H9 (cell line): ENCODE data around the gene ARHGEF12. TPM values are rescaled to one million over a fixed set of nuclear protein-coding genes. Genes with fewer than 3 reads are reported as not detected.

ENCODE experiments used
- DNase-seq: peaks from one replicate; pipeline ENCODE4 v3.0.0-alpha.2; 2017
- H2AFZ ChIP-seq: one replicate; pipeline ENCODE4 v1.6.1; 2013; ENCODE audit warnings: mild to moderate bottlenecking, low read length, control low read depth, moderate library complexity
- H2AK5ac ChIP-seq: 2 replicates; pipeline ENCODE4 v1.6.1; 2013; ENCODE audit warnings: low read length, control low read depth, mixed read lengths; ENCODE audit not compliant: insufficient read length
- H2BK120ac ChIP-seq: one replicate; pipeline ENCODE4 v1.6.1; 2013; ENCODE audit warnings: low read depth, mild to moderate bottlenecking, low read length, control low read depth, inconsistent platforms; ENCODE audit not compliant: poor library complexity, severe bottlenecking
- H2BK12ac ChIP-seq: 2 replicates; pipeline ENCODE4 v1.6.1; 2013; ENCODE audit warnings: low read length, control low read depth, mixed read lengths, low read depth; ENCODE audit not compliant: insufficient read length
- H2BK15ac ChIP-seq: 2 replicates; pipeline ENCODE4 v1.6.1; 2013; ENCODE audit warnings: low read depth, low read length, control low read depth
- H2BK20ac ChIP-seq: one replicate; pipeline ENCODE4 v1.6.1; 2013; ENCODE audit warnings: low read depth, mild to moderate bottlenecking, low read length, control low read depth, inconsistent platforms; ENCODE audit not compliant: poor library complexity, severe bottlenecking
- H2BK5ac ChIP-seq: 2 replicates; pipeline ENCODE4 v1.6.1; 2013; ENCODE audit warnings: low read length, control low read depth, mixed read lengths; ENCODE audit not compliant: insufficient read length
- H3K14ac ChIP-seq: 2 replicates; pipeline ENCODE4 v1.6.1; 2013; ENCODE audit warnings: low read length, control low read depth; ENCODE audit not compliant: insufficient read depth
- H3K18ac ChIP-seq: 2 replicates; pipeline ENCODE4 v1.6.1; 2013; ENCODE audit warnings: low read depth, mild to moderate bottlenecking, mixed read lengths, low read length, control low read depth; ENCODE audit not compliant: insufficient read length
- H3K23ac ChIP-seq: 2 replicates; pipeline ENCODE4 v1.6.1; 2013; ENCODE audit warnings: low read length, control low read depth, mixed read lengths, low read depth; ENCODE audit not compliant: insufficient read length
- H3K23me2 ChIP-seq: 2 replicates; pipeline ENCODE4 v1.6.1; 2013; ENCODE audit warnings: low read depth, mild to moderate bottlenecking, mixed read lengths, low read length, control low read depth; ENCODE audit not compliant: insufficient read length, poor library complexity, severe bottlenecking
- H3K27ac ChIP-seq: 2 replicates; pipeline ENCODE4 v1.5.1; 2013; ENCODE audit warnings: low read length, control low read depth, mixed read lengths, low read depth; ENCODE audit not compliant: insufficient read length
- H3K27me3 ChIP-seq: 2 replicates; pipeline ENCODE4 v1.6.1; 2013; ENCODE audit warnings: low read length, control low read depth, inconsistent platforms; ENCODE audit not compliant: insufficient read depth
- H3K4ac ChIP-seq: 2 replicates; pipeline ENCODE4 v1.6.1; 2013; ENCODE audit warnings: low read depth, mild to moderate bottlenecking, control low read depth, inconsistent platforms, low read length, moderate library complexity
- H3K4me1 ChIP-seq: 2 replicates; pipeline ENCODE4 v1.6.1; 2013; ENCODE audit warnings: low read length, control low read depth, inconsistent platforms; ENCODE audit not compliant: insufficient read depth
- H3K4me2 ChIP-seq: 2 replicates; pipeline ENCODE4 v1.6.1; 2013; ENCODE audit warnings: low read length, control low read depth, mixed read lengths; ENCODE audit not compliant: insufficient read length, insufficient read depth
- H3K56ac ChIP-seq: 2 replicates; pipeline ENCODE4 v1.6.1; 2013; ENCODE audit warnings: low read depth, mild to moderate bottlenecking, mixed read lengths, low read length, control low read depth; ENCODE audit not compliant: insufficient read length
- H3K79me1 ChIP-seq: 2 replicates; pipeline ENCODE4 v1.6.1; 2013; ENCODE audit warnings: low read depth, mild to moderate bottlenecking, moderate library complexity, low read length, control low read depth, inconsistent platforms; ENCODE audit not compliant: insufficient read depth, poor library complexity, severe bottlenecking
- H3K79me2 ChIP-seq: 2 replicates; pipeline ENCODE4 v1.6.1; 2013; ENCODE audit warnings: low read length, control low read depth, inconsistent platforms; ENCODE audit not compliant: insufficient read depth
- H3K9ac ChIP-seq: 2 replicates; pipeline ENCODE4 v1.6.1; 2013; ENCODE audit warnings: low read length, control low read depth, mixed read lengths; ENCODE audit not compliant: insufficient read length; ENCODE audit errors: extremely low read depth
- H3K9me3 ChIP-seq: one replicate; pipeline ENCODE4 v1.6.1; 2013; ENCODE audit warnings: low read depth, low read length, inconsistent platforms; ENCODE audit not compliant: control insufficient read depth
- H3T11ph ChIP-seq: one replicate; pipeline ENCODE4 v1.6.1; 2013; ENCODE audit warnings: mild to moderate bottlenecking, low read length, control low read depth, inconsistent platforms
- H4K20me1 ChIP-seq: one replicate; pipeline ENCODE4 v1.6.1; 2013; ENCODE audit not compliant: control insufficient read depth, insufficient read length, insufficient read depth
- H4K5ac ChIP-seq: 2 replicates; pipeline ENCODE4 v1.6.1; 2013; ENCODE audit warnings: low read depth, mild to moderate bottlenecking, mixed read lengths, low read length, control low read depth; ENCODE audit not compliant: insufficient read length
- H4K8ac ChIP-seq: replicated peaks from 2 replicates; pipeline ENCODE4 v1.6.1; 2013; ENCODE audit warnings: low read length, control low read depth, mixed read lengths, low read depth; ENCODE audit not compliant: insufficient read length
- H4K91ac ChIP-seq: 2 replicates; pipeline ENCODE4 v1.6.1; 2013; ENCODE audit warnings: low read depth, mild to moderate bottlenecking, moderate library complexity, mixed read lengths, low read length, control low read depth; ENCODE audit not compliant: insufficient read length
- H3K27ac Mint-ChIP-seq, 3 experiments: 2 replicates in 2 of 3; 3 replicates in 1 of 3; pipeline ENCODE4 v1.8.0; 2020 to 2021; ENCODE audit warnings: mixed read lengths in 3 of 3, mild to moderate bottlenecking in 1 of 3, moderate library complexity in 1 of 3
- H3K27me3 Mint-ChIP-seq: 2 replicates; pipeline ENCODE4 v1.8.0; 2021; ENCODE audit warnings: low read depth, mild to moderate bottlenecking, moderate library complexity, mixed read lengths
- H3K36me3 Mint-ChIP-seq, 3 experiments: 2 replicates in 2 of 3; 3 replicates in 1 of 3; pipeline ENCODE4 v1.8.0; 2020 to 2021; ENCODE audit warnings: low read depth in 3 of 3, mixed read lengths in 3 of 3; ENCODE audit not compliant: insufficient read depth in 1 of 3
- H3K4me1 Mint-ChIP-seq, 2 experiments: 2 replicates each; pipeline ENCODE4 v1.8.0; 2020; ENCODE audit warnings: mixed read lengths in 2 of 2
- H3K4me3 Mint-ChIP-seq, 2 experiments: 2 replicates in 1 of 2; 3 replicates in 1 of 2; pipeline ENCODE4 v1.8.0; 2020 to 2021; ENCODE audit warnings: mild to moderate bottlenecking in 2 of 2, mixed read lengths in 2 of 2, moderate library complexity in 1 of 2
- H3K9me3 Mint-ChIP-seq, 2 experiments: 2 replicates in 1 of 2; 3 replicates in 1 of 2; pipeline ENCODE4 v1.8.0; 2020; ENCODE audit warnings: mild to moderate bottlenecking in 2 of 2, mixed read lengths in 2 of 2, moderate library complexity in 1 of 2
- WGBS: extraction: QIAGEN DNeasy Blood & Tissue Kit; methylation state at CpG from one replicate; pipeline ENCODE4 v1.1.7; 2013; ENCODE audit warnings: missing lambda C conversion rate, low lambda C conversion rate, mixed read lengths; ENCODE audit not compliant: insufficient read length; ENCODE audit errors: extremely low coverage; 5-methylcytosine and 5-hydroxymethylcytosine counted together
- total RNA-seq: library from RNA; stranded (reverse); gene quantifications from 2 replicates; pipeline ENCODE4 v1.2.1, GENCODE V29; 2021
- TF ChIP-seq, protein P1 (sequence below): fragments of 200-600 bp; sonication (generic); conservative IDR thresholded peaks from 3 replicates; pipeline ENCODE4 v1.8.0; 2021; ENCODE audit warnings: antibody characterized with exemption, mild to moderate bottlenecking

The ARHGEF12 gene
- total RNA-seq, 1 experiment from 2014 or later: 27.0 TPM

DNA sequence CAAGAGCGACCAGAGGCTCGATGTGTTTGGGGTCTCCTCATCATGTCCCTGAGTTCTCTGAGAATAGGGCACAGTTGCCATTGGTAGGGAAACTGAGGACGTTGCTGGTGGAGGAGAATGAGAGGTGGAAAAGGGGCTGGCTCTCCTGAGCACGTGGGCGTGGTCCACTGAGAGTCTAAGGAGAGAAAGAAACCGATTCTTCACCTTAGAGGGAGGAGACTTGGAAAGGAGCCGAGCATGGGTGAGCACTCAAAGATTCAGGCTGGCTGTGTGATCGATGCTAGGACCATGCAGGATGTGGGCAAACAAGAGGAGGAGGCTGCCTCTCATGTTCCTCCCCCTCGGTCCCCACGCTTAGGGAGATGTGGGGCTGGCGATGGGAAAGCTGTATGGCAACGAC is 30.9 kb upstream of the ARHGEF12 start:
- no peaks in the 10 kb centered on the region for H3K79me2 ChIP-seq
- no peak overlapping the region for H4K91ac ChIP-seq
- no peak overlapping the region for H3K56ac ChIP-seq
- H2AFZ ChIP-seq: no peak overlapping the region
- WGBS: no CpG with 5 or more reads among the region's 12 CpGs
- no peak overlapping the region for H3K23ac ChIP-seq
- H4K20me1 ChIP-seq: no peaks in the 10 kb centered on the region
- H4K5ac ChIP-seq: no peak overlapping the region
- H2BK20ac ChIP-seq: no peak overlapping the region
- H2AK5ac ChIP-seq: no peak overlapping the region
- no peaks in the 10 kb centered on the region for H3K79me1 ChIP-seq
- H3K27ac Mint-ChIP-seq: no peak overlapping the region
- TF ChIP-seq, protein P1, sequence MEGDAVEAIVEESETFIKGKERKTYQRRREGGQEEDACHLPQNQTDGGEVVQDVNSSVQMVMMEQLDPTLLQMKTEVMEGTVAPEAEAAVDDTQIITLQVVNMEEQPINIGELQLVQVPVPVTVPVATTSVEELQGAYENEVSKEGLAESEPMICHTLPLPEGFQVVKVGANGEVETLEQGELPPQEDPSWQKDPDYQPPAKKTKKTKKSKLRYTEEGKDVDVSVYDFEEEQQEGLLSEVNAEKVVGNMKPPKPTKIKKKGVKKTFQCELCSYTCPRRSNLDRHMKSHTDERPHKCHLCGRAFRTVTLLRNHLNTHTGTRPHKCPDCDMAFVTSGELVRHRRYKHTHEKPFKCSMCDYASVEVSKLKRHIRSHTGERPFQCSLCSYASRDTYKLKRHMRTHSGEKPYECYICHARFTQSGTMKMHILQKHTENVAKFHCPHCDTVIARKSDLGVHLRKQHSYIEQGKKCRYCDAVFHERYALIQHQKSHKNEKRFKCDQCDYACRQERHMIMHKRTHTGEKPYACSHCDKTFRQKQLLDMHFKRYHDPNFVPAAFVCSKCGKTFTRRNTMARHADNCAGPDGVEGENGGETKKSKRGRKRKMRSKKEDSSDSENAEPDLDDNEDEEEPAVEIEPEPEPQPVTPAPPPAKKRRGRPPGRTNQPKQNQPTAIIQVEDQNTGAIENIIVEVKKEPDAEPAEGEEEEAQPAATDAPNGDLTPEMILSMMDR: no peak
- H3K4me2 ChIP-seq: no peak overlapping the region
- no peak overlapping the region for H3K9ac ChIP-seq
- no peak for DNase-seq
- H2BK15ac ChIP-seq: no peak overlapping the region
- H3K18ac ChIP-seq: no peak overlapping the region
- H2BK120ac ChIP-seq: no peak overlapping the region
- no peak overlapping the region for H3K4me3 Mint-ChIP-seq
- H3K27ac ChIP-seq: no peak overlapping the region
- no peak overlapping the region for H3K4ac ChIP-seq
- no peaks in the 10 kb centered on the region for H3K9me3 Mint-ChIP-seq
- no peak overlapping the region for H4K8ac ChIP-seq
- no peaks in the 10 kb centered on the region for H3K23me2 ChIP-seq
- H2BK12ac ChIP-seq: no peak overlapping the region
- H3K4me1 ChIP-seq: no peaks in the 10 kb centered on the region; the same call in 1 of the 2 replicates
- no peak overlapping the region for H2BK5ac ChIP-seq
- H3K9me3 ChIP-seq: no peaks in the 10 kb centered on the region
- no peaks in the 10 kb centered on the region for H3K27me3 ChIP-seq
- no peak overlapping the region for H3K14ac ChIP-seq
- H3T11ph ChIP-seq: no peak overlapping the region
- H3K27me3 Mint-ChIP-seq: peaks cover 15% of the 10 kb centered on the region
- peaks cover 26 to 27% of the 10 kb centered on the region in 2 experiments for H3K4me1 Mint-ChIP-seq
- H3K36me3 Mint-ChIP-seq: no peaks in the 10 kb centered on the region
